Gastroesophageal sphincter (tissue), 4 donors: ENCODE results near the gene TBPL2. TPM values are rescaled to one million over a fixed set of nuclear protein-coding genes. Genes with fewer than 3 reads are reported as not detected.

Experiments used
- ATAC-seq: fragments of 150-250 bp; one replicate; pipeline ENCODE4 v1.9.1; 2016; ENCODE audit warnings: mild to moderate bottlenecking, moderate library complexity
- H3K27ac ChIP-seq, 4 donors: fragments of 200-600 bp; sonication (generic) in 3 of 4; 1 replicate in 3 of 4; 2 replicates in 1 of 4; pipeline ENCODE4 v1.5.1; 2016 to 2019
- H3K27me3 ChIP-seq: fragments of 200-600 bp; sonication (generic); one replicate; pipeline ENCODE4 v1.5.1; 2019
- H3K36me3 ChIP-seq, 2 donors: fragments of 200-600 bp; sonication (generic); one replicate each; pipeline ENCODE4 v1.5.1; 2019; ENCODE audit warnings: control low read depth in 1 of 2
- H3K4me1 ChIP-seq, 3 donors: fragments of 200-600 bp; sonication (generic); 1 replicate in 2 of 3; 2 replicates in 1 of 3; pipeline ENCODE4 v1.5.1; 2016 to 2019; ENCODE audit warnings: control low read depth in 2 of 3
- H3K4me3 ChIP-seq, 2 donors: fragments of 200-600 bp; sonication (generic); one replicate each; pipeline ENCODE4 v1.5.1; 2019; ENCODE audit warnings: mild to moderate bottlenecking in 1 of 2, moderate library complexity in 1 of 2
- H3K9me3 ChIP-seq, 3 donors: fragments of 200-600 bp; sonication (generic); one replicate each; pipeline ENCODE4 v1.5.1; 2017 to 2019; ENCODE audit warnings: control low read depth in 2 of 3
- EP300 ChIP-seq: sonication (generic); formaldehyde crosslinking; IDR thresholded peaks from one replicate; pipeline ENCODE4 v1.6.1; 2017; ENCODE audit warnings: antibody characterized with exemption, mild to moderate bottlenecking
- POLR2A ChIP-seq, 2 donors: fragments of 450-650 bp; IDR thresholded peaks; one replicate each; pipeline ENCODE4 v1.6.1; 2017; ENCODE audit warnings: antibody characterized with exemption in 2 of 2, mild to moderate bottlenecking in 2 of 2, moderate library complexity in 1 of 2
- POLR2AphosphoS5 ChIP-seq: sonication (generic); formaldehyde crosslinking; IDR thresholded peaks from one replicate; pipeline ENCODE4 v1.6.1; 2017; ENCODE audit warnings: antibody characterized with exemption
- WGBS, 2 donors: methylation state at CpG; one replicate each; pipeline ENCODE4 v1.1.5; 2018; ENCODE audit warnings: low coverage in 1 of 2; 5-methylcytosine and 5-hydroxymethylcytosine counted together
- total RNA-seq, 4 donors: library from RNA; depleted of rRNA; stranded (reverse); fragments of >200 nt; gene quantifications; one replicate each; pipeline ENCODE4 v1.1.0, GENCODE V29; 2016
- TF ChIP-seq, protein P1 (sequence below), 4 experiments: fragments of 200-600 bp in 2 of 4; fragments of 450-650 bp in 2 of 4; sonication (generic) in 1 of 4; IDR thresholded peaks; one replicate each; pipeline ENCODE4 v1.5.1; 2017 to 2019; ENCODE audit warnings: antibody characterized with exemption in 4 of 4, mild to moderate bottlenecking in 2 of 4, moderate library complexity in 2 of 4

Gene TBPL2
- total RNA-seq, 4 donors from 2014 or later, result not detected

DNA sequence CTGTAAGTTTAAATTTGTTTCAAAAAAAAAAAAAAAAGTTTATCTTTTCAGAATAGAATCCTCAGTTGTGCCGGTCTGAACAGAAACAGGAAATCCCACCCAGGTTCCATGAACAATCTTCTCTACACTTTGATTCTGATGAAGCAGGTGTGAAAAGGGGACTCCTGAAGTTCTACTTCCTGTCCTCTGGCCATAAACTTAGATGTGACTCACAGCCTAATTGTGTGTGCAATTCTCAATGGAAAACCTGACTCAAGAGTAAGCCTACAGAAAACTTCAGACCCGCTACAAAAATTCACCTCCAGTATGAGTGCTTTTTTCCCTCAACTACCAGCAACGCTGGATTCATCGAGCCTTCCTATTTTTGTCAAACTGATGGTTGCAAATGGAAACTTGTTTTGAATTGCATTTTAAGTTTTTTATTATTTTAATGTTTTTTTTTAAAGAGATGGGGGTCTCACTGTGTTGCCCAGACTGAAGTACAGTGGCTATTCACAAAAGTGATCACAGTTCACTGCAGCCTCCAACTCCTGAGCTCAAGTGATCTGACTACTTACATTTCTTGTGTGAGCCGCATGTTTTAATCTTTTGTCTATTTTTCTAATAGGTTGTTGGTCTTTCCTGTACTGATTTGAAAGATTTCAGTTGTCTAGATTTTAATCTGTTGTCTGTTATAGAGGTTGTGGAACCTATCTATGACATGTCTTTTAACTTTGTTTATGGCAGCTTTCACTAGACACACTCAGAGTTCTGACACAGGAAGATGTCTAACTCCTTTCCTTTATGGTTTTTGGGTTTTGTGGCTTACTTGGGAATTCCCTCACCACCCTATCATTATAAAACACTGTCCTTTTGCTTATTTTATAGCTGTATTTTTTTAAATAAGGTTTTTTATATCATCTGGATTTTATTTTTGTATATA, 66.4 kb downstream of the TBPL2 start:
- Histone ChIP-seq H3K4me3 (no peak overlapping the region), H3K4me1 (no peaks in the 10 kb centered on the region), H3K27ac (no peak overlapping the region), H3K27me3 (no peaks in the 10 kb centered on the region), H3K9me3 (no peaks in the 10 kb centered on the region), H3K36me3 (peaks cover 7 to 93% of the 10 kb centered on the region in 2 donors)
- WGBS, 2 donors, result 80 to 95% methylated on average over 4 to 5 of the region's 5 CpGs
- no peak for ATAC-seq
- no peak for TF ChIP-seq POLR2AphosphoS5
- TF ChIP-seq POLR2A (IDR thresholded peaks at IDR 0.05), result no peak
- TF ChIP-seq, protein P1, sequence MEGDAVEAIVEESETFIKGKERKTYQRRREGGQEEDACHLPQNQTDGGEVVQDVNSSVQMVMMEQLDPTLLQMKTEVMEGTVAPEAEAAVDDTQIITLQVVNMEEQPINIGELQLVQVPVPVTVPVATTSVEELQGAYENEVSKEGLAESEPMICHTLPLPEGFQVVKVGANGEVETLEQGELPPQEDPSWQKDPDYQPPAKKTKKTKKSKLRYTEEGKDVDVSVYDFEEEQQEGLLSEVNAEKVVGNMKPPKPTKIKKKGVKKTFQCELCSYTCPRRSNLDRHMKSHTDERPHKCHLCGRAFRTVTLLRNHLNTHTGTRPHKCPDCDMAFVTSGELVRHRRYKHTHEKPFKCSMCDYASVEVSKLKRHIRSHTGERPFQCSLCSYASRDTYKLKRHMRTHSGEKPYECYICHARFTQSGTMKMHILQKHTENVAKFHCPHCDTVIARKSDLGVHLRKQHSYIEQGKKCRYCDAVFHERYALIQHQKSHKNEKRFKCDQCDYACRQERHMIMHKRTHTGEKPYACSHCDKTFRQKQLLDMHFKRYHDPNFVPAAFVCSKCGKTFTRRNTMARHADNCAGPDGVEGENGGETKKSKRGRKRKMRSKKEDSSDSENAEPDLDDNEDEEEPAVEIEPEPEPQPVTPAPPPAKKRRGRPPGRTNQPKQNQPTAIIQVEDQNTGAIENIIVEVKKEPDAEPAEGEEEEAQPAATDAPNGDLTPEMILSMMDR (IDR thresholded peaks at IDR 0.05), result no peak
- TF ChIP-seq EP300, result no peak

DNA sequence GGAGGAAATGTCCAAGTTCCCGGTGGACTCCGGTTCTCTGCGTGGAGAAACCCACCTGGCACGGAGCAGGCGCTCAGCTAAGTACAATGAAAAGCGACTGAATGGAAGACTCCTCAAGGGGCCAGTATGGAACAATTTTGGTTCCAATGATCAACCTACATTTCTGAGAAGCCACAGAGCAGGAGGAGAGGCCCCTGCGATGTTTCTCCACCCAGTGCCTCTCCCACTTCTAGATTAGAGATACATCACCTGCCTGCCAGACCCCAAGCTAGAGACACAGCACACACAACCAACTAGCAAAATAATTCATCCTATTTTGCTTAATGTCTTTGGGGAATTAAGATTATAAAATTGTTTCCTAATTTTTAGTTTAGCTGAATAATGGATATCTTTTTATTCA, 67.6 kb downstream of the TBPL2 start:
- no peak for ATAC-seq
- no peak overlapping the region for H3K27ac ChIP-seq
- 91 to 100% methylated on average over 1 to 5 of the region's 7 CpGs for WGBS, 2 donors

DNA sequence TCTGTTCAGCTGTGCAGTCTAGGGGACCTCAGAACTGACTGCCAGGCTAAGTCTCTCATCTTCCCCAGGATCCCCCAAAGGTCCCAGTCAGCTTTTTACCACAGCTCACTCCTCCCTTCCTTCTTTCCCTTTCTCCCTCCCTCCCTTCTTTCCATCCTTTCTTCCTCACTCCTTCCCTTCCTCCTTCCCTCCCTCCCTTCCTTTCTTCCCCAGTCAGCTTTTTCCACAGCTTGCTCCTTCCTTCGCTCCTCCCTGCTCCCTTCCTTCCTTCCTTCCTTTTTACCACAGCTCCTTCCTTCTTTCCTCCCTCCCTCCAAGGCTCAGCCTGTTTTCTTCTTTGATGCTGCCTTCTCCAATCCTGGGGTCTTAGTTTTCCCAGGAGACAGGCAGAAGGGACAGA, 68.0 kb downstream of the TBPL2 start:
- TF ChIP-seq, protein P1 (IDR thresholded peaks at IDR 0.05), result no peak
- TF ChIP-seq EP300 (no peak), POLR2A (IDR thresholded peaks at IDR 0.05) (no peak), POLR2AphosphoS5 (no peak)
- no peaks in the 10 kb centered on the region for H3K9me3 ChIP-seq
- no peaks in the 10 kb centered on the region for H3K4me1 ChIP-seq
- 88 to 100% methylated on average over 1 of the region's 1 CpG for WGBS, 2 donors
- no peaks in the 10 kb centered on the region for H3K27me3 ChIP-seq
- ATAC-seq, result no peak
- no peak overlapping the region for H3K27ac ChIP-seq
- peaks cover 6 to 93% of the 10 kb centered on the region in 2 donors for H3K36me3 ChIP-seq
- no peak overlapping the region for H3K4me3 ChIP-seq

More for the DNA sequence above, 67.6 kb downstream of the TBPL2 start:
- Histone ChIP-seq H3K9me3 (no peaks in the 10 kb centered on the region), H3K36me3 (peaks cover 7 to 93% of the 10 kb centered on the region in 2 donors), H3K4me1 (no peaks in the 10 kb centered on the region), H3K4me3 (no peak overlapping the region), H3K27me3 (no peaks in the 10 kb centered on the region)
- TF ChIP-seq POLR2A (IDR thresholded peaks at IDR 0.05) (no peak), EP300 (no peak), POLR2AphosphoS5 (no peak)
- TF ChIP-seq, protein P1 (IDR thresholded peaks at IDR 0.05), result no peak

DNA sequence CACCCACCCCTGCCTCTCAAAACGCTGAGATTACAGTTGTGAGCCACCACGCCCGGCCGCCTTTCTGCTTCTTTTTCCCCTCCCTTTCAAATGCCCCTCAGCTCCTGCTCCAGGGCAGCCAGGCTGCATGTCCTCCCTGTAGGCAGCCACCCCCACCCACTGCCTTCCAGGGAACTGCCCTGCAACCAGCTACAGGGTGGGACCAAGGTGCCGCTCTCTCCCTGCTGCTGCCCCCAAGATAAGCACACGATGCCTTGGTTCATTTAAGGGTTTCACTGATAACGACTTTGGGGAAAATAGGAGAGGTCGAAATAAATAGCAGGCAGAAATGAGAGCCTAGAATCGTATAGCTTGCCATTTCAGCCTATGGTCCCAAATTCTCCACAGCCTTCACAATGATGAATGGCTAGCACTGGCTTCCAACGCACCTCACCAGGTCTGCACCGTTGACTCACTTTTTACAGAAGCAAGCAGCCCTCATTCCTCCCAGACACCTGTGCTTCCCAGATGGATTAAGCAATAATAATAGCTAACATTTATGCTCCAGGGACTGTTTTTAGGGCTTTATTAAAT, 69.4 kb downstream of the TBPL2 start:
- Histone ChIP-seq H3K4me1 (no peaks in the 10 kb centered on the region), H3K27me3 (no peaks in the 10 kb centered on the region), H3K9me3 (no peaks in the 10 kb centered on the region), H3K4me3 (no peak overlapping the region), H3K36me3 (peaks cover 0 to 92% of the 10 kb centered on the region in 2 donors), H3K27ac (no peak overlapping the region)
- 75 to 81% methylated on average over 4 to 7 of the region's 11 CpGs for WGBS, 2 donors
- ATAC-seq, result no peak
- TF ChIP-seq EP300 (no peak), POLR2A (IDR thresholded peaks at IDR 0.05) (no peak), POLR2AphosphoS5 (no peak)
- TF ChIP-seq, protein P1 (IDR thresholded peaks at IDR 0.05), result no peak
